GM12892 (cell line): Measurements from ENCODE around the gene CTNND2.

ENCODE experiments used
- POLR2A ChIP-seq: IDR thresholded peaks from 2 replicates; pipeline ENCODE4 v1.6.1; 2011; ENCODE audit warnings: low read depth, low read length, control low read depth
- POLR2AphosphoS5 ChIP-seq: IDR thresholded peaks from 2 replicates; pipeline ENCODE4 v1.6.1; 2011; ENCODE audit warnings: low read depth, low read length, control low read depth

DNA sequence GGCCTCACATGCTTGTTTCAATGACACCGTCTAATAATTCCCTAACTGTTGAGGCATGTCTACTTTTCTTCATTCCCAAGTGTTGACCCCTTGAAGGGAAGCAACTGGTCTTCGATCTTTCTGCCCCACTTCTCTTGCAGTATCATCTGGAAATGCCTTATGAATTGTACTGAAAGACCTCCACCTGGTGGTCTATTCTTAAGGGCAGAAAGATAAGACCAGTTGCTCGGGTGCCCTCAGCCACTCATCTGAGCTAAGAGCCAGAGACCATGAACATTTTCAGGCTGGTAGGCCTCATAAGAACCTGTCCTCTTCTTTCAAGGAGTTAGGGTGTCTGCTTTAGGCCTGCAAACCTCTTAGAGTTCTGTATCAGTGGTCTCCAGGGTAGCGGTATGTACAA is 542.5 kb downstream of the CTNND2 start:
- no peak for TF ChIP-seq POLR2A
- TF ChIP-seq POLR2AphosphoS5, result no peak
